ENCODE measurements around the gene RPS25.

The RPS25 gene

DNA sequence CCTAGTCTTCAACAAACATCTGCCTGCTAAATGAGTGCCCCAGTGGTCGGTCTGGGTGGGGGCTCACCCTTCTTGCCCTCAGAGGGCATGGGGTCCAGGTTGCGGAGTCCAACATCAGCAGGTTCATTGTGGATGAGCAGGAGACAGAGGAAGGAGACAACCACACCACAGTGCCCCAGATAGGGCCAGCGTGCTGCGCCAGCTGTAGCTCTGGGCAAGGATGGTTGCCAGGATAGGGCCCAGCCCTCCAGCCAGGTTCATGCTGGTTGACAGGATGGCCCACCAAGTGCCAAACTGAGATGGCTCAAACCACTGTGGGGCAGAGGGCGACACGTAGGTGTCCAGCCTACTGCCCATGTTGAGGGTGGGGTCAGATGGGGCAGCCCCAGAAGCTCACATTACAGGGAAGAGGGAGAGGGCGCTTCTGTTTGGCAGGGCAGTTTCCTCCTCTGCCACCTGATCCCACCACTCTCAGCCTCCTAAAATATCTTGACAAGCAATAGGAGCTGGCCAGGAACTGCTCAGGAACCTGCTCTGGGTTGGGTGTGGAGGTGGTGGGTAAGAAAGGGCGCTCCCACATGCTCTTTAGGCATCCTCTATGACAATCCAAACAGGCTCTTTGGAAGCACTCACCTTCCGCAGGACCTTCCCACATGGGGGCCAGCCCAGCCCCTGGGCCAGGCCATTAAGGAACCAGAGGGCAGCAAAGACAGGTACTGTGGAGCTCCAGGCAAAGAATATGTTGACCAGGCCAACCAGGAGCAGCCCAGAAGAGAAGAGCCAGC is 9.6 kb upstream of the RPS25 start:
- TF ChIP-seq CTCF (IDR thresholded peaks at IDR 0.05; ENCODE audit: unreplicated experiment in 3 of 3), result no peak
- Mint-ChIP-seq H3K27me3 (ENCODE audit: low read depth) (no peaks in the 10 kb centered on the region), H3K4me3 (peak overlapping the region; percentile 71 to 87 (median 84)), H3K9me3 (no peaks in the 10 kb centered on the region), H3K36me3 (ENCODE audit: low read depth) (peaks cover 41% of the 10 kb centered on the region), H3K4me1 (peaks cover 24% of the 10 kb centered on the region), H3K27ac (peak overlapping the region; percentile 87 to 98 (median 92))

DNA sequence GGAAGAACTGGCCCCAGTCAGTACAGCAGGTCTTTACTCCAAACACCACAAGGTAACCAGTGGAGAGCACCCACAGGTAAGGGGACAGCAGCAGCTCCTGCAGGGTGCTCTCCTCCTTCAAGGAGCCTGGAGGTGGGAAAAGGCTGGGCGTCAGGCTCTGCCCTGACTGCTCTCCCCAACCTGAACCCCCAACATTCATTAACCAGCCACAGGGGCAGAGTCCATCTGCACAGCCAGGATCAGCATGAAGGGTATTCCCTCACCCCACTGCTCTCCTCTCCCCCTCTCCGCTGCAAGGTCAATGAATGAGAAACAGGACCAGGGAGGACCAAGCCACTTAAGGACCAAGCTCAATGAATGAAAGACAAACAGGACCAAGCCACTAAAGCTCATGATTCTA is 8.8 kb upstream of the RPS25 start:
- H3K4me3 Mint-ChIP-seq, result peak overlapping the region; percentile 71 to 79 (median 75)
- TF ChIP-seq CTCF (IDR thresholded peaks at IDR 0.05; ENCODE audit: unreplicated experiment in 3 of 3), result no peak
- H3K36me3 Mint-ChIP-seq (ENCODE audit: low read depth), result peaks cover 41% of the 10 kb centered on the region
- H3K27me3 Mint-ChIP-seq (ENCODE audit: low read depth), result no peaks in the 10 kb centered on the region
- H3K9me3 Mint-ChIP-seq, result no peaks in the 10 kb centered on the region
- H3K4me1 Mint-ChIP-seq, result peaks cover 24% of the 10 kb centered on the region
- peak overlapping the region; percentile 42 to 95 (median 92) for H3K27ac Mint-ChIP-seq

DNA sequence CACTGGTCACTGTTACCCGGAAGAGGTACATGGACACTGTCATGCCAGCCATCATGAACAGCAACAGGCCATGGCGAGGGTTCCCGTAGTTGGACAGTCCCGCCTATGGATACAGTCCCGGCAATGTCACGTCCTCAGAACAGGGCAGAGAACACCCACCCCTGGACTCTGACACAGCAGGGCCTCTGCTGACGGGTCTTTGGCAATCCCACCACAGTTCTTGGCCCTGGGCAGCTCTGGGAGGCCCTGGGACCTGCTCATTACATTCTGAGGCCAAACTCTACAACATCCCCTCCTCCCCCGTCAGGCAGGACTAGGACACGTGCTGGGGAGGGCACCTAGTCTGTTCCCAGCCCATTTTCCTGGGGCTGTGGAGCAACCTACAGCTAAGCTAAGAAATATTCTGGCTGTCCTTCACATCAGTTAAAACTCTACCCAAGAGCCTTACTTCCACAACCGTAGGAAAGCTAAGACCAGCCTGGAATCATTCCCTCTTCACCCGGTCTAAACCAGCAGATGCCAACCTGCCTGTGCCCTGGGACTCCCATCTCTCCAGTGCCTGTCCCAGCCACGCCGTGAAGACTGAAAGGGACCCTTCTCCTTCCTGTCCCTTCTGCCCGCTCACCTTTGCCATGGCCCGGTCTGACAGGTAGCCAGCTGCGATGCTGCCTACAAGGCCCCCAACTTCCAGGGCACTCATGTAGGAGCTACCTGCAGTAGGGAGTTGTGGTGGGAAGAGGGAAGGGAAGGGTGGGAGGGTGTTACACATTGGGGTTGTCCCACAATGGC is 8.0 kb upstream of the RPS25 start:
- no peak for TF ChIP-seq CTCF (IDR thresholded peaks at IDR 0.05; ENCODE audit: unreplicated experiment in 3 of 3)
- peak overlapping the region in 2 of 3 experiments; percentile 92 to 95 for H3K27ac Mint-ChIP-seq
- H3K9me3 Mint-ChIP-seq, result no peaks in the 10 kb centered on the region
- peaks cover 28% of the 10 kb centered on the region for H3K4me1 Mint-ChIP-seq
- H3K36me3 Mint-ChIP-seq (ENCODE audit: low read depth), result peaks cover 49% of the 10 kb centered on the region
- no peaks in the 10 kb centered on the region for H3K27me3 Mint-ChIP-seq (ENCODE audit: low read depth)
- peak overlapping the region in 2 of 3 experiments; percentile 12 to 23 for H3K4me3 Mint-ChIP-seq

DNA sequence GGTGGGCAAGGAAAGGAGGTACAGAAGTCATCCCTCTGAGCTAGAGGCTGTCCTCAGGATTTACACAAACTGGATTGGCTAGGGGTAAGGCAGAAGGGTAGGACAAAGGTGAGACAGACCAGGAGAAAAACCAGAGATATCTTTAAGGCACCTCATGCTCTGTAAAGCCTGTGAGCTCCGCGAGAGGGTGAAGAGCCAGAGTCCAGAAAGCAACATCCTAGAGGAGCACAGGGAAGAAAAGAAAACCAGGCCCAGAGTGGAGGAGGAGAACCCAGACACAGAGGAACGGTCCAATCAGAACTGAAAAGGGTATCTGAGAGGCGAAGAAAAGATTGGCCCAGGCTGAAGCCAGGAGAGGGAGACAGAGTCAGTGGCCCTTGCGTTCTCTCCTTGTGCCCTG is 7.4 kb upstream of the RPS25 start:
- peak overlapping the region in 2 of 3 experiments; percentile 12 to 57 for H3K4me3 Mint-ChIP-seq
- peaks cover 49% of the 10 kb centered on the region for H3K36me3 Mint-ChIP-seq (ENCODE audit: low read depth)
- no peaks in the 10 kb centered on the region for H3K9me3 Mint-ChIP-seq
- peaks cover 28% of the 10 kb centered on the region for H3K4me1 Mint-ChIP-seq
- H3K27me3 Mint-ChIP-seq (ENCODE audit: low read depth), result no peaks in the 10 kb centered on the region
- peak overlapping the region; percentile 7 to 95 (median 49) for H3K27ac Mint-ChIP-seq
- no peak for TF ChIP-seq CTCF (IDR thresholded peaks at IDR 0.05; ENCODE audit: unreplicated experiment in 3 of 3)

DNA sequence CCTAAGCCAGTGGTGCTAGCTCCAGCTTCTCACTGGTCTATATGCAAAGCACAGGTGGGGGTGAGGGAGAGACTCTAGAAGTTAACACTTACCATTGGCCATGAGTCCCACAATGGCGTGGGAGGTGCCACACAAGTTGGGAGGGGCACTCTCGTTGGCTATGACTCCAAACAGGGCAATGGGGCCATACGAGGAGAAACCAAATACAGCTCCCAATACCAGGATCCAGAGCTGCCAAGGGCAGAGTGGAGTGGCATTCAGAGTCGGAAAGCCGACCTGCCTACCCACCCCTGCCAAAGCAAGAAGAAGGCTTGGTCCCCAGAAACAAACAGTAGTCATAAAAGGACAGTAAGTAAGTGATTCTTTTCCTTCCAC is 6.9 kb upstream of the RPS25 start:
- Mint-ChIP-seq H3K27me3 (ENCODE audit: low read depth) (no peaks in the 10 kb centered on the region), H3K27ac (peak overlapping the region; percentile 7 to 95 (median 49)), H3K36me3 (ENCODE audit: low read depth) (peaks cover 53% of the 10 kb centered on the region), H3K4me3 (peak overlapping the region; percentile 12 to 57 (median 29)), H3K4me1 (peaks cover 30% of the 10 kb centered on the region), H3K9me3 (no peaks in the 10 kb centered on the region)
- TF ChIP-seq CTCF (IDR thresholded peaks at IDR 0.05; ENCODE audit: unreplicated experiment in 3 of 3), result no peak

Data from nephron (organoid).